ENCODE results near the gene PIP5K1B. TPM values are rescaled to one million over a fixed set of nuclear protein-coding genes. Genes with fewer than 3 reads are reported as not detected.
A peak's percentile ranks its signal among the peaks of the same experiment; 100 is the strongest.

PIP5K1B gene
- total and polyA plus RNA-seq, 10 of the 15 experiments (the other 5 are each of a cell fraction or from before 2014, with no cell fraction given) = 6.8 to 16.3 (median 10.6) TPM

GRCh38 chr9:68933434-68934328 lies 228.6 kb downstream of the PIP5K1B start (continued):
- TF ChIP-seq CTCF (IDR thresholded peaks at IDR 0.05 in 2 of 3, conservative IDR thresholded peaks at IDR 0.05 in 1 of 3; ENCODE audit: control insufficient read depth in 2 of 3, extremely low read depth in 1 of 3, insufficient read depth in 1 of 3, low read depth in 3 of 3, low read length in 3 of 3) = no peak
- no peak for TF ChIP-seq MTA2 (IDR thresholded peaks at IDR 0.05; ENCODE audit: low read depth)
- TF ChIP-seq FOXK2 (IDR thresholded peaks at IDR 0.05) = no peak
- TF ChIP-seq SIX5 (IDR thresholded peaks at IDR 0.05; ENCODE audit: low read depth, low read length, severe bottlenecking) = no peak
- TF ChIP-seq ELK1 (IDR thresholded peaks at IDR 0.05; ENCODE audit: low read depth, low read length) = peak; percentile 24; the same call in 1 of the 2 replicates
- no peak for TF ChIP-seq MYC (IDR thresholded peaks at IDR 0.05; ENCODE audit: insufficient read depth, insufficient read length, insufficient replicate concordance, low read length, severe bottlenecking)
- TF ChIP-seq MEF2B (IDR thresholded peaks at IDR 0.05; ENCODE audit: partially characterized antibody, poor library complexity, severe bottlenecking) = peak; percentile 93
- TF ChIP-seq RUNX3 (IDR thresholded peaks at IDR 0.05; ENCODE audit: low read length) = peak; percentile 97
- no peak for TF ChIP-seq ZNF592 (IDR thresholded peaks at IDR 0.05)
- TF ChIP-seq PBX3 (IDR thresholded peaks at IDR 0.05; ENCODE audit: insufficient replicate concordance, low read depth, low read length) = no peak
- no peak for TF ChIP-seq SKIL (IDR thresholded peaks at IDR 0.05; ENCODE audit: low read depth, poor library complexity, severe bottlenecking)
- peak; percentile 84 for TF ChIP-seq CBFB (IDR thresholded peaks at IDR 0.05; ENCODE audit: low read depth)
- TF ChIP-seq USF2 (IDR thresholded peaks at IDR 0.05; ENCODE audit: borderline replicate concordance, low read depth, low read length) = no peak
- TF ChIP-seq BACH1 (IDR thresholded peaks at IDR 0.05; ENCODE audit: borderline replicate concordance) = no peak
- no peak for TF ChIP-seq GATAD2B (conservative IDR thresholded peaks at IDR 0.05; ENCODE audit: low read depth)
- no peak for TF ChIP-seq HCFC1 (IDR thresholded peaks at IDR 0.05; ENCODE audit: low read length)
